Endothelial cell (in vitro differentiated cells): ENCODE measurements around the gene CENPB. TPM values are rescaled to one million over a fixed set of nuclear protein-coding genes. Genes with fewer than 3 reads are reported as not detected.
A peak's percentile ranks its signal among the peaks of the same experiment; 100 is the strongest.

ENCODE experiments used
- DNase-seq: peaks from one replicate; pipeline ENCODE4 v3.0.0; 2021; ENCODE audit warnings: low spot score
- H3K27ac Mint-ChIP-seq: one replicate; pipeline ENCODE4 v1.8.0; 2021; ENCODE audit warnings: mixed read lengths, inconsistent platforms; ENCODE audit not compliant: unreplicated experiment
- H3K27me3 Mint-ChIP-seq: one replicate; pipeline ENCODE4 v1.8.0; 2021; ENCODE audit warnings: mild to moderate bottlenecking, moderate library complexity, mixed read lengths, inconsistent platforms; ENCODE audit not compliant: unreplicated experiment
- H3K36me3 Mint-ChIP-seq: one replicate; pipeline ENCODE4 v1.8.0; 2021; ENCODE audit warnings: mild to moderate bottlenecking, low read depth, mixed read lengths, inconsistent platforms; ENCODE audit not compliant: unreplicated experiment
- H3K4me1 Mint-ChIP-seq: one replicate; pipeline ENCODE4 v1.8.0; 2021; ENCODE audit warnings: mild to moderate bottlenecking, mixed read lengths, inconsistent platforms; ENCODE audit not compliant: unreplicated experiment
- H3K4me3 Mint-ChIP-seq: one replicate; pipeline ENCODE4 v1.8.0; 2021; ENCODE audit warnings: mild to moderate bottlenecking, mixed read lengths, inconsistent platforms; ENCODE audit not compliant: unreplicated experiment
- H3K9me3 Mint-ChIP-seq: one replicate; pipeline ENCODE4 v1.8.0; 2021; ENCODE audit warnings: mixed read lengths, inconsistent platforms; ENCODE audit not compliant: unreplicated experiment
- CTCF ChIP-seq: fragments of 200-600 bp; sonication (generic); IDR thresholded peaks from one replicate; pipeline ENCODE4 v1.5.0; 2021; ENCODE audit warnings: antibody characterized with exemption; ENCODE audit not compliant: unreplicated experiment
- total RNA-seq: library from RNA; stranded (reverse); fragmentation: NEBNext Ultra II Directional; extraction: Animal tissue kit (Norgen Biotek cat#: 25700); gene quantifications from one replicate; pipeline ENCODE4 v1.2.1, GENCODE V29; 2021; ENCODE audit not compliant: unreplicated experiment

Gene CENPB
- total RNA-seq, 1 donor from 2014 or later, result 57.9 TPM

GRCh38 chr20:3781153-3781910 lies 5.2 kb downstream of the CENPB start, which contains the start of gene SPEF1:
Gene SPEF1, minus strand, starts transcription at chr20:3781448. Its CDS starts 161 bp downstream, at chr20:3781287.
- peak within 1 kb of the TSS; percentile 89 for H3K27ac Mint-ChIP-seq
- peak within 1 kb of the TSS; percentile 59 for H3K4me3 Mint-ChIP-seq
- H3K27me3 Mint-ChIP-seq, result peaks cover 28% of the 10 kb centered on the region
- TF ChIP-seq CTCF, result no peak
- H3K9me3 Mint-ChIP-seq, result no peaks in the 10 kb centered on the region
- peaks cover 15% of the 10 kb centered on the region for H3K4me1 Mint-ChIP-seq
- peak; percentile 73 for DNase-seq
- H3K36me3 Mint-ChIP-seq, result peaks cover 6% of the 10 kb centered on the region

DNA sequence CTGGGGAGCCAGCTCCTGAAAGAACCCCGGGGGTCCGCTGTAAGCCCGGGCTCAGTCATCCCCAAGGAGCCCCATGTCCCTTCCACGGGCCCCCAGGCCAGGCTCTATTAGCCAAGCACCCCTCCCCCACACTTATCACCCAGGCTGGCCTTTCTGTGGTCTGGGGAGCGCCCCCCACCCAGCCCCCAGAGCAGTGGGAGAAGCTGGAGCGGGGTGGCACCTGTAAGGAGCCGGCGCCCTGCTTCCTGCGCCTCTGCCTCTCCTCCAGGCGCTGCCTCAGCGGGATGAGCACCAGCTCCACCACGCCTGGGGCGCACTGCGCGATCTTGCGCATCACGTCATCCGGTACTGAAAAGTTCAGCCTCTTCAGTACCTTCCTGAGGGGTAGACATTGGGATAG lies 7.6 kb downstream of the CENPB start:
- peaks cover 25% of the 10 kb centered on the region for H3K27me3 Mint-ChIP-seq
- H3K4me3 Mint-ChIP-seq, result no peak overlapping the region
- peaks cover 10% of the 10 kb centered on the region for H3K4me1 Mint-ChIP-seq
- no peak for DNase-seq
- no peak for TF ChIP-seq CTCF
- no peaks in the 10 kb centered on the region for H3K36me3 Mint-ChIP-seq
- H3K9me3 Mint-ChIP-seq, result no peaks in the 10 kb centered on the region
- H3K27ac Mint-ChIP-seq, result no peak overlapping the region

GRCh38 chr20:3777716-3778629 lies 8.6 kb downstream of the CENPB start:
- DNase-seq, result peak; percentile 35
- TF ChIP-seq CTCF, result no peak
- H3K36me3 Mint-ChIP-seq, result no peaks in the 10 kb centered on the region
- H3K27ac Mint-ChIP-seq, result no peak overlapping the region
- H3K27me3 Mint-ChIP-seq, result peaks cover 25% of the 10 kb centered on the region
- H3K9me3 Mint-ChIP-seq, result no peaks in the 10 kb centered on the region
- H3K4me1 Mint-ChIP-seq, result peaks cover 10% of the 10 kb centered on the region
- H3K4me3 Mint-ChIP-seq, result no peak overlapping the region

GRCh38 chr20:3777381-3777715 lies 9.2 kb downstream of the CENPB start:
- peaks cover 24% of the 10 kb centered on the region for H3K27me3 Mint-ChIP-seq
- peaks cover 10% of the 10 kb centered on the region for H3K4me1 Mint-ChIP-seq
- TF ChIP-seq CTCF, result no peak
- H3K9me3 Mint-ChIP-seq, result no peaks in the 10 kb centered on the region
- H3K36me3 Mint-ChIP-seq, result no peaks in the 10 kb centered on the region
- H3K4me3 Mint-ChIP-seq, result peak overlapping the region; percentile 19
- no peak overlapping the region for H3K27ac Mint-ChIP-seq
- no peak for DNase-seq
